Chondrocyte (in vitro differentiated cells): ENCODE measurements around the gene GPR61. TPM values are rescaled to one million over a fixed set of nuclear protein-coding genes. Genes with fewer than 3 reads are reported as not detected.

Experiments used
- DNase-seq: peaks from one replicate; pipeline ENCODE4 v3.0.0; 2021; ENCODE audit warnings: mixed read lengths, low spot score
- H3K27ac Mint-ChIP-seq: one replicate; pipeline ENCODE4 v1.8.0; 2021; ENCODE audit warnings: mild to moderate bottlenecking, moderate library complexity, mixed read lengths; ENCODE audit not compliant: unreplicated experiment
- H3K27me3 Mint-ChIP-seq: 2 replicates; pipeline ENCODE4 v1.8.0; 2021; ENCODE audit warnings: low read depth, mixed read lengths
- H3K36me3 Mint-ChIP-seq: 2 replicates; pipeline ENCODE4 v1.8.0; 2021; ENCODE audit warnings: low read depth, mixed read lengths
- H3K4me1 Mint-ChIP-seq: 2 replicates; pipeline ENCODE4 v1.8.0; 2021; ENCODE audit warnings: low read depth, mild to moderate bottlenecking, mixed read lengths
- H3K4me3 Mint-ChIP-seq: one replicate; pipeline ENCODE4 v1.8.0; 2021; ENCODE audit warnings: mild to moderate bottlenecking, moderate library complexity, mixed read lengths; ENCODE audit not compliant: unreplicated experiment
- H3K9me3 Mint-ChIP-seq: 2 replicates; pipeline ENCODE4 v1.8.0; 2021; ENCODE audit warnings: low read depth, mixed read lengths
- CTCF ChIP-seq: fragments of 200-600 bp; sonication (generic); IDR thresholded peaks from 2 replicates; pipeline ENCODE4 v1.5.0; 2021; ENCODE audit warnings: antibody characterized with exemption, mild to moderate bottlenecking, moderate library complexity
- total RNA-seq: library from RNA; stranded (reverse); gene quantifications from 3 replicates; pipeline ENCODE4 v1.2.1, GENCODE V29; 2021

The GPR61 gene
- total RNA-seq, 1 donor from 2014 or later: not detected

GRCh38 chr1:109493227-109493626, 46.4 kb upstream of the GPR61 start:
- H3K36me3 Mint-ChIP-seq: peaks cover 4% of the 10 kb centered on the region
- H3K4me3 Mint-ChIP-seq: no peak overlapping the region
- peaks cover 27% of the 10 kb centered on the region for H3K4me1 Mint-ChIP-seq
- no peak for DNase-seq
- H3K27me3 Mint-ChIP-seq: no peaks in the 10 kb centered on the region
- no peak for TF ChIP-seq CTCF
- H3K9me3 Mint-ChIP-seq: no peaks in the 10 kb centered on the region
- H3K27ac Mint-ChIP-seq: no peak overlapping the region

GRCh38 chr1:109493805-109494539, 45.7 kb upstream of the GPR61 start, which contains the start of gene CYB561D1:
CYB561D1 (plus strand) TSS chr1:109494094; CDS start chr1:109494140, 46 bp downstream.
- no peak for DNase-seq
- Mint-ChIP-seq H3K4me1 (peaks cover 29% of the 10 kb centered on the region), H3K9me3 (no peaks in the 10 kb centered on the region), H3K27ac (peak within 1 kb of the TSS; percentile 78), H3K4me3 (peak within 1 kb of the TSS; percentile 96), H3K36me3 (peaks cover 4% of the 10 kb centered on the region), H3K27me3 (no peaks in the 10 kb centered on the region)
- peak; percentile 98 for TF ChIP-seq CTCF

- Mint-ChIP-seq H3K4me1 (peaks cover 47% of the 10 kb centered on the region), H3K27ac (no peak overlapping the region), H3K4me3 (peak overlapping the region; percentile 19), H3K9me3 (no peaks in the 10 kb centered on the region), H3K27me3 (no peaks in the 10 kb centered on the region), H3K36me3 (peaks cover 2% of the 10 kb centered on the region)
- TF ChIP-seq CTCF: no peak
- no peak for DNase-seq
These were observed 43.9 kb upstream of the GPR61 start for GRCh38 chr1:109495738-109496137.

- no peak overlapping the region for H3K27ac Mint-ChIP-seq
- TF ChIP-seq CTCF: no peak
- no peak for DNase-seq
- H3K9me3 Mint-ChIP-seq: no peaks in the 10 kb centered on the region
- no peaks in the 10 kb centered on the region for H3K27me3 Mint-ChIP-seq
- H3K4me1 Mint-ChIP-seq: peaks cover 64% of the 10 kb centered on the region
- H3K36me3 Mint-ChIP-seq: peaks cover 2% of the 10 kb centered on the region
- H3K4me3 Mint-ChIP-seq: no peak overlapping the region
These were observed 42.1 kb upstream of the GPR61 start for GRCh38 chr1:109497449-109498160.

- H3K9me3 Mint-ChIP-seq: no peaks in the 10 kb centered on the region
- H3K36me3 Mint-ChIP-seq: peaks cover 2% of the 10 kb centered on the region
- H3K27ac Mint-ChIP-seq: no peak overlapping the region
- H3K4me3 Mint-ChIP-seq: no peak overlapping the region
- TF ChIP-seq CTCF: peak; percentile 77
- H3K27me3 Mint-ChIP-seq: no peaks in the 10 kb centered on the region
- no peak for DNase-seq
- H3K4me1 Mint-ChIP-seq: peaks cover 65% of the 10 kb centered on the region
These were observed 41.4 kb upstream of the GPR61 start for GRCh38 chr1:109498161-109498801.
